ENCODE data around the gene UBAP1L. TPM values are rescaled to one million over a fixed set of nuclear protein-coding genes. Genes with fewer than 3 reads are reported as not detected.

The UBAP1L gene
- total RNA-seq, 1 experiment from 2014 or later: 3.0 TPM

DNA sequence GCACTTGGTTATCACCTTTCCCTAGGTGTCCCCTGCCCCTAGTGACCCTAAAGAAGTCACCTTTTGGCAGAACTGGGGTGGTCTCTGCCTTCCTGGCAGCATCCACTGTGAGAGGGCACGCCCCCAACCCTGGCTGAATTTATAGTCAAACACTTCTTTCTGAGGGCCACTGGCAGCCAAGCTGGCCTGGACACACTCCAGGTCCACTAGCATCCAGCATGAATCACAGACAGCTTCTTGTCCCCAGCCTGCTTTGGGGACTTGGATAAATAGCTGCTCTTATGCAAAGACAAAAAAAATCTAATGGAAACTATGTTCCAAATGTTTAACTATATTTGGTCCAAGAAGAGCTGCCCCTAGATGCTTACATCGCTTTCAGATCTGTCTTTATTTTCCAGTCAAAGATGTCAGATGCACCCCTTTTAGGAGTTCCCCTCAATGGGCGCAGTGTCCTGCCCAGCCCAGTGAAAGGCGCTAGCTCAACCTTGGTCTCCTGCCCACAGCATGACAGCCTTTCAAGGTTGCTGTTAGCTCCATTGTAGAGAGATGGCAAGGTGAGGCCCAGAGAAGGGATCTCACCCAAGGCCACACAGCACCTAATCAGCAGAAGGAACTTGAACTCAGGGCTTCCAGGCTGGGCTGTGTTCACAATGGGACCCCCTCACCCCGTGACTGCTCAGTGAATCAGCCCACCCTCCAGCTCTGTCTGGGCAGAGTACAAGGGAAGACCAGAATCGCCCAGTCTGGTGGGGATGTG is 54.2 kb downstream of the UBAP1L start:
- no peak overlapping the region for H2BK5ac ChIP-seq (ENCODE audit: insufficient read length, low read length)
- no peak overlapping the region for H3K4ac ChIP-seq (ENCODE audit: low read depth, low read length)
- no CpG with 5 or more reads among the region's 6 CpGs for WGBS (ENCODE audit: extremely low coverage, insufficient read length, low lambda C conversion rate)
- no peaks in the 10 kb centered on the region for H3K79me1 ChIP-seq (ENCODE audit: insufficient read depth, low read depth, low read length, poor library complexity, severe bottlenecking)
- no peak overlapping the region for H2BK120ac ChIP-seq (ENCODE audit: low read depth, low read length, poor library complexity, severe bottlenecking)
- H4K8ac ChIP-seq (replicated peaks; ENCODE audit: insufficient read length, low read depth, low read length): no peak overlapping the region
- H3K23me2 ChIP-seq (ENCODE audit: insufficient read length, low read depth, low read length, poor library complexity, severe bottlenecking): no peaks in the 10 kb centered on the region
- no peak overlapping the region for H3K4me2 ChIP-seq (ENCODE audit: insufficient read depth, insufficient read length, low read length)
- H3K79me2 ChIP-seq (ENCODE audit: insufficient read depth, low read length): no peaks in the 10 kb centered on the region
- H4K91ac ChIP-seq (ENCODE audit: insufficient read length, low read depth, low read length): no peak overlapping the region
- H3K9me3 ChIP-seq (ENCODE audit: control insufficient read depth, low read depth, low read length): no peaks in the 10 kb centered on the region
- H3K9me3 Mint-ChIP-seq: no peaks in the 10 kb centered on the region
- no peaks in the 10 kb centered on the region for H3K27me3 Mint-ChIP-seq (ENCODE audit: low read depth)
- H4K20me1 ChIP-seq (ENCODE audit: control insufficient read depth, insufficient read depth, insufficient read length): no peaks in the 10 kb centered on the region
- H3K27me3 ChIP-seq (ENCODE audit: insufficient read depth, low read length): no peaks in the 10 kb centered on the region
- H4K5ac ChIP-seq (ENCODE audit: insufficient read length, low read depth, low read length): no peak overlapping the region
- H3K4me3 Mint-ChIP-seq: no peak overlapping the region
- H2BK20ac ChIP-seq (ENCODE audit: low read depth, low read length, poor library complexity, severe bottlenecking): no peak overlapping the region
- H3K4me1 Mint-ChIP-seq: peaks cover 6 to 8% of the 10 kb centered on the region in 2 experiments
- DNase-seq: no peak
- no peak overlapping the region for H3K9ac ChIP-seq (ENCODE audit: extremely low read depth, insufficient read length, low read length)
- no peak overlapping the region for H2AK5ac ChIP-seq (ENCODE audit: insufficient read length, low read length)
- no peak overlapping the region for H2AFZ ChIP-seq (ENCODE audit: low read length)
- peaks cover 0 to 6% (median 6%) of the 10 kb centered on the region in 3 experiments; a peak in 3 of 7 replicates for H3K36me3 Mint-ChIP-seq (ENCODE audit: insufficient read depth in 1 of 3, low read depth in 3 of 3)
- H3K14ac ChIP-seq (ENCODE audit: insufficient read depth, low read length): no peak overlapping the region
- H3T11ph ChIP-seq (ENCODE audit: low read length): no peak overlapping the region
- no peak overlapping the region for H2BK12ac ChIP-seq (ENCODE audit: insufficient read length, low read depth, low read length)
- no peaks in the 10 kb centered on the region for H3K4me1 ChIP-seq (ENCODE audit: insufficient read depth, low read length)
- H3K27ac Mint-ChIP-seq: no peak overlapping the region
- no peak overlapping the region for H3K18ac ChIP-seq (ENCODE audit: insufficient read length, low read depth, low read length)
- no peak overlapping the region for H2BK15ac ChIP-seq (ENCODE audit: low read depth, low read length)
- no peak overlapping the region for H3K23ac ChIP-seq (ENCODE audit: insufficient read length, low read depth, low read length)
- H3K27ac ChIP-seq (ENCODE audit: insufficient read length, low read depth, low read length): no peak overlapping the region
- no peak for TF ChIP-seq CTCF (conservative IDR thresholded peaks at IDR 0.05)
- no peak overlapping the region for H3K56ac ChIP-seq (ENCODE audit: insufficient read length, low read depth, low read length)

All from H9 (cell line).